ENCODE measurements around the gene GRAP2. TPM values are rescaled to one million over a fixed set of nuclear protein-coding genes. Genes with fewer than 3 reads are reported as not detected.
A peak's percentile ranks its signal among the peaks of the same experiment; 100 is the strongest.

Gene GRAP2
- total and polyA plus RNA-seq, 7 experiments from 2014 or later, result 55.2 to 156 (median 128) TPM

- Histone ChIP-seq H3K27me3 (ENCODE audit: control insufficient read depth in 2 of 2, insufficient read depth in 2 of 2, low read length in 2 of 2) (peaks cover 0 to 6% of the 10 kb centered on the region in 2 donors), H3K9me3 (ENCODE audit: control insufficient read depth in 2 of 3, low read length in 3 of 3) (no peaks in the 10 kb centered on the region), H3K4me3 (ENCODE audit: low read length) (peak overlapping the region; percentile 33), H3K27ac (ENCODE audit: low read depth, low read length) (peak overlapping the region; percentile 56), H3K36me3 (ENCODE audit: control insufficient read depth in 2 of 3, insufficient read depth in 3 of 3, low read length in 3 of 3) (no peaks in the 10 kb centered on the region), H3K4me1 (ENCODE audit: control insufficient read depth in 2 of 2, insufficient read depth in 2 of 2, low read length in 2 of 2) (peaks cover 0 to 6% of the 10 kb centered on the region in 2 donors)
- ChIA-PET CTCF (interaction anchor here (1.1 to 1.2 kb wide), 2 partner anchors 31 to 123 kb away, joined by 3 to 5 read pairs; no protein-coding TSS in a partner anchor), POLR2A (interaction anchor here (0.5 to 2.1 kb wide), 10 partner anchors 10 to 351 kb away, joined by 3 to 8 read pairs (median 4); no protein-coding TSS in a partner anchor)
- no peaks in the 10 kb centered on the region for H3K36me3 Mint-ChIP-seq
- peak in 7 of 9 donors; percentile 69 to 90 (median 83) for DNase-seq
- H3K27ac Mint-ChIP-seq, result peak overlapping the region in 8 of 9 donors; percentile 61 to 93 (median 86)
- peaks cover 0 to 61% (median 17%) of the 10 kb centered on the region in 5 donors for H3K27me3 Mint-ChIP-seq
- ATAC-seq, result peak; percentile 89
- H3K9me3 Mint-ChIP-seq, result peaks cover 0 to 5% (median 0%) of the 10 kb centered on the region in 11 donors
- intact Hi-C loops (cut with micrococcal nuclease), result no loop called here
- H3K4me3 Mint-ChIP-seq, result peak overlapping the region; percentile 47 to 85 (median 80)
- peaks cover 0 to 15% (median 9%) of the 10 kb centered on the region in 7 donors for H3K4me1 Mint-ChIP-seq
These were observed 93.2 kb downstream of the GRAP2 start for GRCh38 chr22:39994041-39994565.

- intact Hi-C loops (cut with micrococcal nuclease), result no loop called here
- Histone ChIP-seq H3K4me1 (ENCODE audit: control insufficient read depth in 2 of 2, insufficient read depth in 2 of 2, low read length in 2 of 2) (peaks cover 0 to 6% of the 10 kb centered on the region in 2 donors), H3K36me3 (ENCODE audit: control insufficient read depth in 2 of 3, insufficient read depth in 3 of 3, low read length in 3 of 3) (no peaks in the 10 kb centered on the region), H3K4me3 (ENCODE audit: low read length) (peak within 1 kb of the TSS; percentile 33), H3K27ac (ENCODE audit: low read depth, low read length) (peak within 1 kb of the TSS; percentile 56), H3K9me3 (ENCODE audit: control insufficient read depth in 2 of 3, low read length in 3 of 3) (no peaks in the 10 kb centered on the region), H3K27me3 (ENCODE audit: control insufficient read depth in 2 of 2, insufficient read depth in 2 of 2, low read length in 2 of 2) (peaks cover 0 to 6% of the 10 kb centered on the region in 2 donors)
- peak within 1 kb of the TSS in 8 of 9 donors; percentile 61 to 93 (median 86) for H3K27ac Mint-ChIP-seq
- ChIA-PET CTCF (interaction anchor here (1.1 to 1.2 kb wide), 2 partner anchors 30 to 123 kb away, joined by 3 to 5 read pairs; no protein-coding TSS in a partner anchor), POLR2A (interaction anchor here (0.5 to 2.1 kb wide), 9 partner anchors 11 to 328 kb away, joined by 3 to 8 read pairs (median 4); no protein-coding TSS in a partner anchor)
- peaks cover 0 to 61% (median 17%) of the 10 kb centered on the region in 5 donors for H3K27me3 Mint-ChIP-seq
- ATAC-seq (peak; percentile 58), DNase-seq (peak in 4 of 9 donors; percentile 26 to 55 (median 39))
- H3K4me3 Mint-ChIP-seq, result peak within 1 kb of the TSS; percentile 47 to 85 (median 80)
- H3K36me3 Mint-ChIP-seq, result no peaks in the 10 kb centered on the region
- peaks cover 0 to under 1% (median 0%) of the 10 kb centered on the region in 11 donors for H3K9me3 Mint-ChIP-seq
- H3K4me1 Mint-ChIP-seq, result peaks cover 0 to 15% (median 9%) of the 10 kb centered on the region in 7 donors
These were observed 93.9 kb downstream of the GRAP2 start, which contains the start of gene FAM83F for GRCh38 chr22:39994566-39995392. Gene FAM83F, plus strand, starts transcription at chr22:39994954. Its CDS starts 89 bp downstream, at chr22:39995043.

GRCh38 chr22:39995393-39996252 lies 94.7 kb downstream of the GRAP2 start:
- no peak for DNase-seq
- Mint-ChIP-seq H3K27ac (peak overlapping the region in 4 of 9 donors; percentile 47 to 63 (median 54)), H3K9me3 (no peaks in the 10 kb centered on the region), H3K4me1 (peaks cover 0 to 15% (median 9%) of the 10 kb centered on the region in 7 donors), H3K36me3 (no peaks in the 10 kb centered on the region), H3K4me3 (peak overlapping the region in 9 of 10 donors; percentile 24 to 67 (median 61)), H3K27me3 (peaks cover 0 to 60% (median 17%) of the 10 kb centered on the region in 5 donors)
- Histone ChIP-seq H3K36me3 (ENCODE audit: control insufficient read depth in 2 of 3, insufficient read depth in 3 of 3, low read length in 3 of 3) (no peaks in the 10 kb centered on the region), H3K27ac (ENCODE audit: low read depth, low read length) (no peak overlapping the region), H3K9me3 (ENCODE audit: control insufficient read depth in 2 of 3, low read length in 3 of 3) (no peaks in the 10 kb centered on the region), H3K27me3 (ENCODE audit: control insufficient read depth in 2 of 2, insufficient read depth in 2 of 2, low read length in 2 of 2) (peaks cover 0 to 6% of the 10 kb centered on the region in 2 donors), H3K4me1 (ENCODE audit: control insufficient read depth in 2 of 2, insufficient read depth in 2 of 2, low read length in 2 of 2) (peaks cover 0 to 6% of the 10 kb centered on the region in 2 donors), H3K4me3 (ENCODE audit: low read length) (no peak overlapping the region)
- POLR2A ChIA-PET, result interaction anchor here (0.6 to 1.7 kb wide), 3 partner anchors 10 to 671 kb away, joined by 3 to 4 read pairs (median 4); no protein-coding TSS in a partner anchor
- no peak for ATAC-seq
- CTCF ChIA-PET, result no interaction called here
- intact Hi-C loops (cut with micrococcal nuclease), result no loop called here

GRCh38 chr22:39996732-39997131 lies 95.8 kb downstream of the GRAP2 start:
- no peak for ATAC-seq
- Mint-ChIP-seq H3K9me3 (no peaks in the 10 kb centered on the region), H3K27ac (peak overlapping the region in 2 of 9 donors; percentile 25 to 55), H3K36me3 (no peaks in the 10 kb centered on the region), H3K27me3 (peaks cover 0 to 57% (median 17%) of the 10 kb centered on the region in 5 donors), H3K4me1 (peaks cover 0 to 15% (median 9%) of the 10 kb centered on the region in 7 donors), H3K4me3 (peak overlapping the region in 5 of 10 donors; percentile 16 to 49 (median 34))
- Histone ChIP-seq H3K27me3 (ENCODE audit: control insufficient read depth in 2 of 2, insufficient read depth in 2 of 2, low read length in 2 of 2) (peaks cover 0 to 6% of the 10 kb centered on the region in 2 donors), H3K9me3 (ENCODE audit: control insufficient read depth in 2 of 3, low read length in 3 of 3) (no peaks in the 10 kb centered on the region), H3K27ac (ENCODE audit: low read depth, low read length) (no peak overlapping the region), H3K36me3 (ENCODE audit: control insufficient read depth in 2 of 3, insufficient read depth in 3 of 3, low read length in 3 of 3) (no peaks in the 10 kb centered on the region), H3K4me3 (ENCODE audit: low read length) (no peak overlapping the region), H3K4me1 (ENCODE audit: control insufficient read depth in 2 of 2, insufficient read depth in 2 of 2, low read length in 2 of 2) (peaks cover 0 to 6% of the 10 kb centered on the region in 2 donors)
- no peak for DNase-seq
- intact Hi-C loops (cut with micrococcal nuclease), result no loop called here
- POLR2A ChIA-PET, result no interaction called here
- CTCF ChIA-PET, result interaction anchor here (0.6 kb wide), 1 partner anchor 22 kb away, joined by 3 read pairs; no protein-coding TSS in a partner anchor

- Histone ChIP-seq H3K4me1 (ENCODE audit: control insufficient read depth in 2 of 2, insufficient read depth in 2 of 2, low read length in 2 of 2) (peaks cover 0 to 6% of the 10 kb centered on the region in 2 donors), H3K4me3 (ENCODE audit: low read length) (no peak overlapping the region), H3K9me3 (ENCODE audit: control insufficient read depth in 2 of 3, low read length in 3 of 3) (no peaks in the 10 kb centered on the region), H3K27ac (ENCODE audit: low read depth, low read length) (no peak overlapping the region), H3K36me3 (ENCODE audit: control insufficient read depth in 2 of 3, insufficient read depth in 3 of 3, low read length in 3 of 3) (no peaks in the 10 kb centered on the region), H3K27me3 (ENCODE audit: control insufficient read depth in 2 of 2, insufficient read depth in 2 of 2, low read length in 2 of 2) (peaks cover 0 to 6% of the 10 kb centered on the region in 2 donors)
- Mint-ChIP-seq H3K27ac (no peak overlapping the region), H3K9me3 (no peaks in the 10 kb centered on the region), H3K4me1 (peaks cover 0 to 15% (median 9%) of the 10 kb centered on the region in 7 donors), H3K36me3 (no peaks in the 10 kb centered on the region), H3K27me3 (peaks cover 0 to 53% (median 17%) of the 10 kb centered on the region in 5 donors), H3K4me3 (no peak overlapping the region)
- intact Hi-C loops (cut with micrococcal nuclease), result no loop called here
- no peak for ATAC-seq
- ChIA-PET POLR2A (no interaction called here), CTCF (no interaction called here)
- no peak for DNase-seq
These were observed 96.5 kb downstream of the GRAP2 start for GRCh38 chr22:39997421-39997820.

Measured in naive thymus-derived CD4-positive, alpha-beta T cell (primary cell).